Loucy (cell line): ENCODE data around the gene FOXL3.

Source experiments
- H2AFZ ChIP-seq: fragments of 200-600 bp; sonication (generic); 2 replicates; pipeline ENCODE4 v1.6.0; 2016; ENCODE audit warnings: antibody characterized with exemption, mild to moderate bottlenecking, low read length, moderate library complexity
- H3F3A ChIP-seq: fragments of 200-600 bp; 2 replicates; pipeline ENCODE4 v1.6.0; 2016; ENCODE audit warnings: antibody characterized with exemption, low read depth, mild to moderate bottlenecking
- H3K27me3 ChIP-seq: fragments of 200-600 bp; sonication (generic); 2 replicates; pipeline ENCODE4 v1.6.1; 2014; ENCODE audit warnings: low read length, mild to moderate bottlenecking; ENCODE audit not compliant: insufficient read depth, poor library complexity, severe bottlenecking
- H3K36me3 ChIP-seq: fragments of 200-600 bp; sonication (generic); 2 replicates; pipeline ENCODE4 v1.6.1; 2016; ENCODE audit warnings: low read length; ENCODE audit not compliant: insufficient read depth
- H3K4me1 ChIP-seq: fragments of 200-600 bp; sonication (generic); 2 replicates; pipeline ENCODE4 v1.5.1; 2014; ENCODE audit warnings: low read length, mild to moderate bottlenecking; ENCODE audit not compliant: insufficient read depth, poor library complexity, severe bottlenecking
- H3K4me2 ChIP-seq: fragments of 200-600 bp; sonication (generic); 2 replicates; pipeline ENCODE4 v1.6.0; 2014; ENCODE audit warnings: antibody characterized with exemption, low read length, low read depth, mild to moderate bottlenecking; ENCODE audit not compliant: poor library complexity, severe bottlenecking
- H3K4me3 ChIP-seq: fragments of 200-600 bp; sonication (generic); 2 replicates; pipeline ENCODE4 v1.5.1; 2014; ENCODE audit warnings: low read length, mild to moderate bottlenecking, mixed read lengths; ENCODE audit not compliant: poor library complexity, severe bottlenecking
- H3K79me2 ChIP-seq: fragments of 200-600 bp; sonication (generic); 2 replicates; pipeline ENCODE4 v1.6.1; 2014; ENCODE audit warnings: low read length; ENCODE audit not compliant: insufficient read depth
- H3K9ac ChIP-seq: fragments of 200-600 bp; sonication (generic); 2 replicates; pipeline ENCODE4 v1.6.0; 2014; ENCODE audit warnings: mild to moderate bottlenecking, low read depth, low read length, moderate library complexity; ENCODE audit not compliant: poor library complexity, severe bottlenecking
- H3K9me2 ChIP-seq: fragments of 200-600 bp; sonication (generic); replicated peaks from 2 replicates; pipeline ENCODE4 v1.6.1; 2016; ENCODE audit warnings: low read depth, low read length, mixed read lengths
- H3K9me3 ChIP-seq: fragments of 200-600 bp; sonication (generic); 2 replicates; pipeline ENCODE4 v1.6.1; 2014; ENCODE audit warnings: mild to moderate bottlenecking, antibody characterized with exemption, low read length, low read depth; ENCODE audit not compliant: insufficient read depth
- H4K20me1 ChIP-seq: fragments of 200-600 bp; sonication (generic); 2 replicates; pipeline ENCODE4 v1.6.0; 2014; ENCODE audit warnings: antibody characterized with exemption, low read length, mild to moderate bottlenecking; ENCODE audit not compliant: insufficient read depth, poor library complexity, severe bottlenecking
- EZH2phosphoT487 ChIP-seq: fragments of 200-600 bp; IDR thresholded peaks from 2 replicates; pipeline ENCODE4 v1.6.1; 2018; ENCODE audit warnings: antibody characterized with exemption, mild to moderate bottlenecking, moderate library complexity, borderline replicate concordance
- TF ChIP-seq, protein P1 (sequence below): fragments of 200-600 bp; sonication (generic); conservative IDR thresholded peaks from 2 replicates; pipeline ENCODE4 v1.5.1; 2014; ENCODE audit warnings: mild to moderate bottlenecking, antibody characterized with exemption, low read length

Gene FOXL3

DNA sequence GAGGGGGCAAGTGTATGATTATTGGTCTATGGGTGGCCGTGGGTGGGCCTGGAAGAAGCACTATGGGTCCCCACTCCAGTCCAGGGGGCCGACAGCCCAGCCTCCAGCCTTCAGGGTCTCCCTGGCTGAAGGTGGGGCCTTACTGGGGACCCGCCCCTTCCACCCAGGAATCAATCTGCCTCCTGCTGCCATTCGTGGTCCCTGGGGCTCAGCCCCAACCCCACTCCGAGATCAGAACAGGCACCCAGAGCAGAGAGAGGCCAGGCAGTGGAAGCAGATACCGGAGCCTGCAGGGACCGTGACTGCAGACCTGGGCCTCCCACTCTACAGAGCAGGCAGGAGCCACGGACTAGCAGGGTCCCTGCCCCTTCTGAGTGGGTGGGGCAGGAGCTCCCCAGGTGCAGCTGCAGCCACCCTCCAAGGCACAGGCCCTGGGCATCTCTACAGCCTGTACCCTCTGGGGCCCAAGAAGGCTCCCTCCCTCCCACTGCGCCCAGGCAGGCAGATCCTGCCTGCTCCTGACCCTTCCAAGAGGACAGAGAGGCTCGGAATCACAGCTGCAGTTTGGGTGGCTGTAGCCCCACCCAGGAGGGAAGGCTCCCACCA lies 13.6 kb upstream of the FOXL3 start:
- Histone ChIP-seq H3K79me2 (no peaks in the 10 kb centered on the region), H3K4me3 (no peak overlapping the region), H3K9ac (no peak overlapping the region), H4K20me1 (no peaks in the 10 kb centered on the region), H2AFZ (no peak overlapping the region), H3K9me3 (peaks cover 41% of the 10 kb centered on the region; the same call in 1 of the 2 replicates), H3F3A (no peaks in the 10 kb centered on the region), H3K4me2 (no peak overlapping the region), H3K27me3 (no peaks in the 10 kb centered on the region), H3K36me3 (no peaks in the 10 kb centered on the region), H3K4me1 (no peaks in the 10 kb centered on the region), H3K9me2 (no peaks in the 10 kb centered on the region)
- TF ChIP-seq, protein P1, sequence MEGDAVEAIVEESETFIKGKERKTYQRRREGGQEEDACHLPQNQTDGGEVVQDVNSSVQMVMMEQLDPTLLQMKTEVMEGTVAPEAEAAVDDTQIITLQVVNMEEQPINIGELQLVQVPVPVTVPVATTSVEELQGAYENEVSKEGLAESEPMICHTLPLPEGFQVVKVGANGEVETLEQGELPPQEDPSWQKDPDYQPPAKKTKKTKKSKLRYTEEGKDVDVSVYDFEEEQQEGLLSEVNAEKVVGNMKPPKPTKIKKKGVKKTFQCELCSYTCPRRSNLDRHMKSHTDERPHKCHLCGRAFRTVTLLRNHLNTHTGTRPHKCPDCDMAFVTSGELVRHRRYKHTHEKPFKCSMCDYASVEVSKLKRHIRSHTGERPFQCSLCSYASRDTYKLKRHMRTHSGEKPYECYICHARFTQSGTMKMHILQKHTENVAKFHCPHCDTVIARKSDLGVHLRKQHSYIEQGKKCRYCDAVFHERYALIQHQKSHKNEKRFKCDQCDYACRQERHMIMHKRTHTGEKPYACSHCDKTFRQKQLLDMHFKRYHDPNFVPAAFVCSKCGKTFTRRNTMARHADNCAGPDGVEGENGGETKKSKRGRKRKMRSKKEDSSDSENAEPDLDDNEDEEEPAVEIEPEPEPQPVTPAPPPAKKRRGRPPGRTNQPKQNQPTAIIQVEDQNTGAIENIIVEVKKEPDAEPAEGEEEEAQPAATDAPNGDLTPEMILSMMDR, result no peak
- TF ChIP-seq EZH2phosphoT487, result no peak

DNA sequence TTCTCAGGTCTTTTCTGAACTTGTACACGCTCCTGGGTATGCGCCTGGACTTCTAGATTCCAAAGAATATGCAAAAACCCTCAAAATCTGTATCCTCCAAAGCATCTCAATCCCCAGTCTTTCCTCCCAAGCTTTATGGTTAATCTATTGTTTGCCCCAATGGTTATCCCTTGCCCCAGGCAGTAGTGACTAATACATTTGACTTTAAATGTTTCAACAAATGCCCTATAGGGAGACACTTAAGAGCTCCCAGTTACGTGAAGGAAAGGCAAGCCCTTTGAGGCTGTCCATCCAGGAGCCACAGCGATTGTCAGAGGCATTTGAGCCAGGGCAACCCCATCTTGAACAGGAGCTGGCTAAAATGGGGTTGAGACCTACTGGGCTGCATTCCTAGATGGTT lies 12.7 kb upstream of the FOXL3 start:
- TF ChIP-seq EZH2phosphoT487, result no peak
- TF ChIP-seq, protein P1, result no peak
- no peaks in the 10 kb centered on the region for H3K79me2 ChIP-seq
- no peaks in the 10 kb centered on the region for H3K27me3 ChIP-seq
- H3F3A ChIP-seq, result no peaks in the 10 kb centered on the region
- no peaks in the 10 kb centered on the region for H3K4me1 ChIP-seq
- no peak overlapping the region for H3K4me2 ChIP-seq
- H2AFZ ChIP-seq, result no peak overlapping the region
- no peak overlapping the region for H3K4me3 ChIP-seq
- no peak overlapping the region for H3K9ac ChIP-seq
- peaks cover 43% of the 10 kb centered on the region; the same call in 1 of the 2 replicates for H3K9me3 ChIP-seq
- H3K9me2 ChIP-seq, result no peaks in the 10 kb centered on the region
- no peaks in the 10 kb centered on the region for H3K36me3 ChIP-seq
- no peaks in the 10 kb centered on the region for H4K20me1 ChIP-seq

DNA sequence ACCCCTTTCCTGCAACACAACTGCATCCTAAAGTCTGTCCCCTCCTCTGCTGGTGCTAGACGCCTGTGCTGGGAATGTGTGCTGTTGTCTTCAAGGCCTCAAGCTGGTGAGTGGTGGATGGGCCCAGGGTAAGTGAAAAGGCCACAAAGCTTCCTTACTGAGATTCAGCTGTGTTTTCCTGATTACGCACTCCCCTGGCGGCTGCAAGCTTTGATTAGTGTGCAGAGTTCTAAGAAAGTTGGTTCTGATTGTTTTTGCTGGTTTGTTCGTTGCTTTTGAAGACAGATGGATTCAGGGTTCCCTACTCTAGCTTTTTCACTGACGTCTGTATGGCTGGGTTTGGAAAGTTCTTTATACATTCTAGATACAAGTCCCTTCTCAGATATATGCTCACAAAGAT lies 11.9 kb upstream of the FOXL3 start:
- Histone ChIP-seq H3K9ac (no peak overlapping the region), H3K27me3 (no peaks in the 10 kb centered on the region), H3K4me3 (no peak overlapping the region), H4K20me1 (no peaks in the 10 kb centered on the region), H2AFZ (no peak overlapping the region), H3K4me1 (no peaks in the 10 kb centered on the region), H3K79me2 (no peaks in the 10 kb centered on the region), H3F3A (no peaks in the 10 kb centered on the region), H3K36me3 (no peaks in the 10 kb centered on the region), H3K9me3 (peaks cover 37% of the 10 kb centered on the region; the same call in 1 of the 2 replicates), H3K4me2 (no peak overlapping the region), H3K9me2 (no peaks in the 10 kb centered on the region)
- no peak for TF ChIP-seq EZH2phosphoT487
- TF ChIP-seq, protein P1, result no peak
